Cardiac fibroblast (primary cell): Measurements from ENCODE around the gene CTIF.

Source experiments
- DNase-seq, 2 donors: peaks; one replicate each; pipeline versions ENCODE4 v3.0.0 to v3.0.0-alpha.2; 2010; ENCODE audit warnings: low read depth in 2 of 2
- H3K4me3 ChIP-seq, 2 donors: replicated peaks in 1 of 2; 1 replicate in 1 of 2; 2 replicates in 1 of 2; pipeline ENCODE4 v1.5.1; 2011; ENCODE audit warnings: low read depth in 2 of 2, low read length in 2 of 2, mild to moderate bottlenecking in 2 of 2, moderate library complexity in 1 of 2
- TF ChIP-seq, protein P1 (sequence below): IDR thresholded peaks from one replicate; pipeline ENCODE4 v1.5.1; 2011; ENCODE audit warnings: low read depth, mild to moderate bottlenecking, low read length, inconsistent platforms

The CTIF gene

GRCh38 chr18:48699761-48700160 lies 160.9 kb downstream of the CTIF start:
- TF ChIP-seq, protein P1, sequence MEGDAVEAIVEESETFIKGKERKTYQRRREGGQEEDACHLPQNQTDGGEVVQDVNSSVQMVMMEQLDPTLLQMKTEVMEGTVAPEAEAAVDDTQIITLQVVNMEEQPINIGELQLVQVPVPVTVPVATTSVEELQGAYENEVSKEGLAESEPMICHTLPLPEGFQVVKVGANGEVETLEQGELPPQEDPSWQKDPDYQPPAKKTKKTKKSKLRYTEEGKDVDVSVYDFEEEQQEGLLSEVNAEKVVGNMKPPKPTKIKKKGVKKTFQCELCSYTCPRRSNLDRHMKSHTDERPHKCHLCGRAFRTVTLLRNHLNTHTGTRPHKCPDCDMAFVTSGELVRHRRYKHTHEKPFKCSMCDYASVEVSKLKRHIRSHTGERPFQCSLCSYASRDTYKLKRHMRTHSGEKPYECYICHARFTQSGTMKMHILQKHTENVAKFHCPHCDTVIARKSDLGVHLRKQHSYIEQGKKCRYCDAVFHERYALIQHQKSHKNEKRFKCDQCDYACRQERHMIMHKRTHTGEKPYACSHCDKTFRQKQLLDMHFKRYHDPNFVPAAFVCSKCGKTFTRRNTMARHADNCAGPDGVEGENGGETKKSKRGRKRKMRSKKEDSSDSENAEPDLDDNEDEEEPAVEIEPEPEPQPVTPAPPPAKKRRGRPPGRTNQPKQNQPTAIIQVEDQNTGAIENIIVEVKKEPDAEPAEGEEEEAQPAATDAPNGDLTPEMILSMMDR = no peak
- DNase-seq = no peak
- no peak overlapping the region for H3K4me3 ChIP-seq

GRCh38 chr18:48700446-48700845 lies 161.6 kb downstream of the CTIF start:
- TF ChIP-seq, protein P1 = no peak
- no peak overlapping the region for H3K4me3 ChIP-seq
- no peak for DNase-seq

DNA sequence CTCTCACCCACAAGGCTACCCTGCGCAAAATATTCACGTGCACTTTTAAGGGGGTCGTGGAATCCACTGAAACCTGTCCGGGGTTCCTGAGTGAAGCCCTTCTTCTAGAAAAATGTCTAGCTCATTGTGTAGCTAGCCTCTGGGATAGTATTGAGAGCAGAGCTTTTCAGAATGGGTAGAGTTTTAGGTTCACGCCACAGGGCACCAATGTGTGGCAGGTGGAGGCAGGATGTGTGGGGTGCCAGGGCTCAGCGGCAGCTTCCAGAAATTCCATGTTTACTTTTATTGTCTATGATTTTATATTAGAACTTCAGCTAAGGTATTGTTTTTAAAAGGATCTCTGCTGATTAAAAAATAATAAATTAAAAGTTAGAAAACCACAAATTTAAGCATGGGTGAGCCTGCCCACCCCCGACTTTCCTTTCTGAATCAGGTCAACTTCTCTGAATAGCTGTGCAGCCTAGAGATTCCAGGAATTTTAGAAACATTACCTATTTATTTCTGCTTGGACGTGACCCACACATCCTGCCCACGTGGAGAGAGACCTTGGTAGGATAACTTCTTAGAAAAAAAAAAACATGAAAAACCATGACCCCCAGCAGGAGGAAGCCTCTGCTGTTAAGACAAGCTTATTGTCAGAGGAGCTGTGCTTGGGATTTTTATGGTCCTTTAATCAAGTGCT lies 163.7 kb downstream of the CTIF start:
- DNase-seq = no peak
- H3K4me3 ChIP-seq = no peak overlapping the region
- TF ChIP-seq, protein P1 = no peak

DNA sequence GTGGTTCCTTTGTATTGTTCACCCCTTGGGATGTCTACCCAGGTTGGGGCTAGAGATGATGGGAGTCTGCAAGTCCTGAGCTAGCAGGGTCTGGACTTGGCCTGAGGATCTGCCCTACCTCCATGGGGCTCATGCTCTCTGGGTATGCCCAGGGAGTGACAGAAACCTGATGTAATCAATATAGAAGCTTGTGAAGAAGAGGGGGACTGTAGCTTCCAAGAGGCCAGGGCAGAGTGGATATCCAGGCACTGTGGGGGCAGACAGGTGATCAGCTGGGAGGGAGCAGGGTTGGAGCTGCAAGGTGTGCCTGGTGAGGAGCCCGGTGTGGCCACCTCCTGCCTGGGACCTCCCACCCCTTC lies 164.2 kb downstream of the CTIF start:
- no peak for DNase-seq
- TF ChIP-seq, protein P1 = no peak

GRCh38 chr18:48703418-48703817 lies 164.6 kb downstream of the CTIF start:
- no peak overlapping the region for H3K4me3 ChIP-seq
- no peak for DNase-seq
- TF ChIP-seq, protein P1 = no peak

More for the DNA sequence above, 164.2 kb downstream of the CTIF start:
- H3K4me3 ChIP-seq = no peak overlapping the region

GRCh38 chr18:48705043-48705442 lies 166.2 kb downstream of the CTIF start:
- TF ChIP-seq, protein P1 = no peak
- DNase-seq = no peak
- no peak overlapping the region for H3K4me3 ChIP-seq

DNA sequence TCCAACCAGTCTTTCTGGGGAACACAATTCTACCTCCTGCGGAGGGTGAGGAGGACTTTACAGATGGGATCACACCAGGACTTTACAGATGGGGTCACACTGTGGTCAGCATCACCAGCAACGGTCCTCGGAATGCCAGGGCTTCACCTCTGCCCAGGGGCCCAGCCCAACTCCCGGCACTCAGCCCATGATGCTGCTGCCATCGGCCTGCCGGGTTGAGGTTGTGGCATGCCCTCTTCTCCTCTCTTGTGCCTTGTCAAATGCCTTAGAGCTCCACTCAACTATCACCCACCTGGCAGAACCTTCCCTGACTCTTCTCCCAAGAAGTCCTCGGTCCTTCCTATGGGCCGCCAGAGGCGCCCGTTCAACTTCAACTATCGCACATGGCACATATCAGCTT lies 166.7 kb downstream of the CTIF start:
- DNase-seq = no peak
- TF ChIP-seq, protein P1 = no peak
- H3K4me3 ChIP-seq = no peak overlapping the region
